ENCODE data around the gene SPDYE3.
A peak's percentile ranks its signal among the peaks of the same experiment; 100 is the strongest.
"Not testable (repeated sequence)": the region's sequence is repeated elsewhere in the genome, so short reads cannot be mapped to it uniquely, and the experiment has no call there.

Gene SPDYE3

DNA sequence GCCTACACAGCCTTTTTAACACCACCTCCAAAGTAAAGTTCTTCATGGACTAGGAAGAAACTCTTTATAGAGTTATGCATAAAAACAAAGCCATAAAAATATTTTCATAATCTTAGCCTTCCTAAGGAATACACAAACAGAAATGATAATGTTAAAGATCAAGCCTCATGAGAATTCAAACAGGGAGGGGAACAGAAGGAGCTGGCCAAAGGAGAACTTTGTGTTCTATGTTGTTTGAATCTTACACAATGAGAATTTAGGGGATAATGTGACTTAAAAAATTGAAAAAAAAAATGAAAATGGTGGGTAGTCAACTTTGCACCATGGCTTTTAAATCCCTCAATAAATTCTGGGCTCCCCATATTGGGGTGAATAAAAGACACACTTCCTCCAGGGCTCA lies 41.3 kb downstream of the SPDYE3 start:
- no peak for DNase-seq

DNA sequence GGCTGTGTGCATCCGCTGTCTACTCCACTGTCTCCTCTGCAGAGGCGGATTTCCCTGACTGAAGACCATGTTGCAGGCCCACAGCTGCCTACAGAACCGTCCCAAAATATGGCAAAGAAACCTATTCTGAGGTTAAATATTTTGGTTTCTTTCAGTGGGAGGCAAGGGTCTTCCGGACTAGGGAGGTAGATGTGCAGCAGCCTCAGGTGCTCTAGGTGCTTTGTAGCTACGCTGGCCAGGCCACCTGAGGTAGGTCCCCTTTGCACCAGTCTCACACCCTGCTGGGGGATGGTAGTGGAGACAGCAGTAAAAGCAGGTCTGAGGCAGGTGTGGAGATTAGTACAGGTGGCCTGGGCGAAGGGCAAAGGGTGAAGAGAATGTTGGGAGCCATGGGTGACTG lies 42.3 kb downstream of the SPDYE3 start:
- no peak for DNase-seq

DNA sequence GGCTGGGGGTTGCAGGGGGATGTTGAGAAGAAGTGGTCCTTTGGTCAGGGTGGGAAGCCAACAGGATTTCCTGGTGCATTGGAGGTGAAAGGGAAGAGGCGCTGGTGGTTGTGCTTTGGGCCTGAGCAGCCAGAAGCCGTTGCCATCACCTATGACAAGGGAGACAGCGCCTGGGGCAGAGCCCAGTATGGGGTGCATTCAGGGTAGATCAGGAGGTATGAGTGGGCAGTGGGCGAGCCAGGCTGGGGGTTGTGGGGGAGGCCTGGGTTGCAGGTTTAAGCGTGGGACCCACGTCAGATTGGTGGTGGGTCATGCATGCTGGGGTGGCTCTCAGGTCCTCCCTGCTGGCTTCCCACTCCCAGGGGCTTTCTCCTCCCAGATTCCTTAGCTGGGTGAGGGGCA lies 44.2 kb downstream of the SPDYE3 start:
- no peak for DNase-seq

DNA sequence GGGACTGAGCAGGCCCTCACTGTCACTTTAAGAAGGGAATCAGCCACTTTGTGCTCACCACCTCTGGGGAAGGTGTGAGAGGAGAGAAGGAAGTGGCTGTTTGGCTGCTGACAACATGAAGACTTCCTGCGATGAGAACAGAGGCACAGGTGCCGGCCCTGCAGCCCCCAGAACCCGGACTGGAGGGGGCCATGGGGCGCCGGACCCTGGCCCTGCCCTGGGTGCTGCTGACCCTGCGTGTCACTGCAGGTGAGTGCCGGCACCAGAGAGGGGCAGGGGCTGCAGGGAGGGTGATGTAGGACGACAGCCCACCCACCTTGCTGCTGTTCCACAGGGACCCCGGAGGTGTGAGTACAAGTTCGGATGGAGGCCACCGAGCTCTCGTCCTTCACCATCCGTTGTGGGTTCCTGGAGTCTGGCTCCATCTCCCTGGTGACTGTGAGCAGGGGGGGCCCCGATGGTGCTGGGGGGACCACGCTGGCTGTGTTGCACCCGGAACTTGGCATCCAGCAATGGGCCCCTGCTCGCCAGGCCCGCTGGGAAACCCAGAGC lies 44.8 kb downstream of the SPDYE3 start:
- DNase-seq, result not testable (repeated sequence)

DNA sequence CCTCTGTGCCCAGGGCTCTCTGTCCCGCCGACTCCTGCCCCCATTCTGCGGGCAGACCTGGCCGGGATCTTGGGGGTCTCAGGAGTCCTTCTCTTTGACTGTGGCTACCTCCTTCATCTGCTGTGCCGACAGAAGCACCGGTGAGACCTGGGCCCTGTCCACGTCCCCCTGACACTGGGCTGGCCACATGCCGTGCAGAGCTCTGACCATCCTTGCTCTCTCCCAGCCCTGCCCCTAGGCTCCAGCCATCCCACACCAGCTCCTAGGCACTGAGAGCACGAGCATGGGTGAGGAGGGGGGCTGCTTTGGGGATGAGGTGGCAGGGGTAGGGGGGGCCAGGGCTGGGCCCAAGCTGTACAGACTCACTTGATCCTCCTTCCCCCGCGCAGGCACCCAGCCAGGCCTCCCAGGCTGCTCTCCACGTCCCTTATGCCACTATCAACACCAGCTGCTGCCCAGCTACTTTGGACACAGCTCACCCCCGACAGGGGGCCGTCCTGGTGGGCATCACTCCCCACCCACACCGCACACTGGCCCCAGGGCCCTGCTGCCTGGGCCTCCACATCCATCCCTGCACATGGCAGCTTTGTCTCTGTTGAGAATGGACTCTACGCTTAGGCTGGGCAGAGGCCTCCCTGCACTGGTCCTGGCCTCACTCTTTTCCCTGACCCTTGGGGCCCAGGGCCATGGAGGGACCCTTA lies 45.6 kb downstream of the SPDYE3 start:
- DNase-seq, result no peak

DNA sequence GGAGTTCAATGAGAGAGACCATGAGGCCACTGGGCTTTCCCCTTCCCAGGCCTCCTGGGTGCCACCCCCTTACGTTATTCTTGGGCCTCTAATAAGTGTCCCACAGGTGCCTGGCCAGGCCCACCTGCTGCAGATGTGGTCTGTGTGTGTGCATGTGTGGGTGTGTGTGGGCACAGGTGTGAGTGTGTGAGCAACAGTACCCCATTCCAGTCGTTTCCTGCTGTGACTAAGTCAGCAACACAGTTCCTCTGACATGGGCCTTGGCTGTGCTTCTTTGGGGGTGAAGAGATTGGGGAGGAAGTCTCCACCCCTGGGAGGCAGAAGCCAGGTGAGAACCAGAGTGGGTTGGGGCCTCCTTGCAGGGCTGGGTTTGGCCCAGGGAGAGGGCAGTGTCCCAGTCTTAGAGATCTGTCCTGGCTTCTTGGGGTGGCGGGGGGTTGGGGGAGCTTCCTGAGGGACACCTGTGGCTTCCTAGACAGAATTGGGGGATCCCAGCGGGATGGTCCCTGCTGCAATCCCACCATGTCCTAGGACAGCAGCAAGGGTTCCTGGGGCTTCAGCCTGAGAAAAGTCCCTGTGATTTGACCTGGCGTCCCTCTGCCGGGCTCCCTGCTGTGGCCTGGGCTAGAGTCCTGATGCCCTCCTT lies 46.3 kb downstream of the SPDYE3 start:
- DNase-seq, result no peak

DNA sequence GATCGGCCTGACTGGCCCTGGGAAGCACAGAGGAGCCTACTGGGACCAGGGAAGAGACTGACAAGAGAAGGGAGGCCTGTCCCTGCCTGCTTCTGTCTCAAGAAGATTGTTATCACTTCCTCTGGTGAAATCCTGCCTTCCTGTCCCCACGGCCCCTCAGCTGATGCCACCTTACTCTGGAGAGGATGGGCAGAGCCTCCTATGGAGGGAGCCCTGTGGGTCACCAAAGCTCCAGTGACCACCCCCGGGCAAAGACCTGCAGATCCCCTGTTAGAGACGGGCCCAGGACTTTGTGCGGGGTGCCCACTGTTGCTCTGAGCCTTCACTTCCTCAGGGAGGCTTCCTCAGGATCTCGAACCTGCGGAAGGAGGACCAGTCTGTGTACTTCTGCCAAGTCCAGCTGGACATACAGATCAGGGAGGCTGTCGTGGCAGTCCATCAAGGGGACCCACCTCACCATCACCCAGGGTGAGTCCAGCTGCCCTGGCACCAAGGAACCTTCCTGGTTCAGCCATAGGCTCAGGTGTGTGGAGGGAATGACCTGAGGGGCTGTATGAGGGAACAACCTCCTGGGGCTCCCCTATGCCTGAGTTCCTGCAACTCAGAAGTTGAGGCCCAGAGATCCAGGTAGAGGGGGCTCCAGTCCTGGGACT lies 49.0 kb downstream of the SPDYE3 start:
- no peak for DNase-seq

DNA sequence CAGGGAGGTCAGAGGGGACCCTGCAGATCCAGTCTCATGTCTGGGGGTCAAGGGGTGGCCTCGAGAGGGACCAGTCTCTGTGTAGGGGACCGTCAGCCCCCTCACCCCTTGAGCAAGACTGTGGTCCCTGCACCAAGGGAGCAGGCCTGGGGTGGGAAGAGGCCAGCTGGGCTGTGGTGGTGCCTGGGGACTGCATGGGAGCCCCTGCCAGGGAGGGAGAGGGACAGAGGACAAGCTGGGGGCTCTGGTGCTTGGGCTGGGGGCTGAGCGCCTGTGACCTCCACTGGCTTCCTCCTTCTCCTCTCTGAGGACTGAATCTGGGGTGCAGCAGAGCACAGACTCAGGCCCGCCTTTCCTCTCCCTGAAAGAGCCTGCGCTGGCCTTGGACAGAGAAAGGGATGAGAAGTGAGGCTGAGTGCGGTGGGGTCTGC lies 49.6 kb downstream of the SPDYE3 start:
- no peak for DNase-seq

DNA sequence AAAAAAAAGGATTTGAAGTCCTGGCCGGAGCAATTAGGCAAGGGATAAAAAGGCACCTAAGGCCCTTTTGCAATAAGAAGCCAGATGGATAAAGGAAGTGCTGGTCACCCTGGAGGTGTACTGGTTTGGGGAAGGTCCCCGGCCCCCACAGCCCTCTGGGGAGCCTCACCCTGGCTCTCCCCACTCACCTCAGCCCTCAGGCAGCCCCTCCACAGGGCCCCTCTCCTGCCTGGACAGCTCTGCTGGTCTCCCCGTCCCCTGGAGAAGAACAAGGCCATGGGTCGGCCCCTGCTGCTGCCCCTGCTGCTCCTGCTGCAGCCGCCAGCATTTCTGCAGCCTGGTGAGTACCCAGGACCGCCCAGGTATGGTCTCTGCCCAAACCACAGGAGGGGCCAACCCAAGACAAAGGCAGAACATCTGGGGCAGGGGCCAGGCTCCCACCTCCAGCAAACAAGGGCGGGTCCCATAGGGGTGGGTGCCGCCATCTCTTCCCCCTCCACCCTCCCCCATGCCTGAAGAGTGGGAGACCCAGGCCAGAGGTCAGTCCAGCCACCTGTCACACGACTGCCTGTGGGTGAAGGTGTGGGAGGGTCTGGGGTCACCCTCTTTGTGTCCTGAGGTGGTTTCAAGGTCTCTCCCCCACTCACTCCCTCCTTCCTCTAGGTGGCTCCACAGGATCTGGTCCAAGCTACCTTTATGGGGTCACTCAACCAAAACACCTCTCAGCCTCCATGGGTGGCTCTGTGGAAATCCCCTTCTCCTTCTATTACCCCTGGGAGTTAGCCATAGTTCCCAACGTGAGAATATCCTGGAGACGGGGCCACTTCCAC lies 50.7 kb downstream of the SPDYE3 start, which contains the start of gene PILRB:
PILRB (plus strand) TSS at position 91 of the 830 bp plus-strand sequence; CDS start at position 277, 186 bp downstream.
- no peak for DNase-seq

DNA sequence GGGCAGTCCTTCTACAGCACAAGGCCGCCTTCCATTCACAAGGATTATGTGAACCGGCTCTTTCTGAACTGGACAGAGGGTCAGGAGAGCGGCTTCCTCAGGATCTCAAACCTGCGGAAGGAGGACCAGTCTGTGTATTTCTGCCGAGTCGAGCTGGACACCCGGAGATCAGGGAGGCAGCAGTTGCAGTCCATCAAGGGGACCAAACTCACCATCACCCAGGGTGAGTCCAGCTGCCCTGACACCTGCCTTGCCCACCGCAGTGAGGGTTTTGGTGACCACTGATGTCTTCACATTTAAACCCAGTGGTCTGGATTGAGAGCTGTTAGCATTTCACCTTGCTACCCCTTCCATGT lies 51.3 kb downstream of the SPDYE3 start:
- DNase-seq, result no peak

DNA sequence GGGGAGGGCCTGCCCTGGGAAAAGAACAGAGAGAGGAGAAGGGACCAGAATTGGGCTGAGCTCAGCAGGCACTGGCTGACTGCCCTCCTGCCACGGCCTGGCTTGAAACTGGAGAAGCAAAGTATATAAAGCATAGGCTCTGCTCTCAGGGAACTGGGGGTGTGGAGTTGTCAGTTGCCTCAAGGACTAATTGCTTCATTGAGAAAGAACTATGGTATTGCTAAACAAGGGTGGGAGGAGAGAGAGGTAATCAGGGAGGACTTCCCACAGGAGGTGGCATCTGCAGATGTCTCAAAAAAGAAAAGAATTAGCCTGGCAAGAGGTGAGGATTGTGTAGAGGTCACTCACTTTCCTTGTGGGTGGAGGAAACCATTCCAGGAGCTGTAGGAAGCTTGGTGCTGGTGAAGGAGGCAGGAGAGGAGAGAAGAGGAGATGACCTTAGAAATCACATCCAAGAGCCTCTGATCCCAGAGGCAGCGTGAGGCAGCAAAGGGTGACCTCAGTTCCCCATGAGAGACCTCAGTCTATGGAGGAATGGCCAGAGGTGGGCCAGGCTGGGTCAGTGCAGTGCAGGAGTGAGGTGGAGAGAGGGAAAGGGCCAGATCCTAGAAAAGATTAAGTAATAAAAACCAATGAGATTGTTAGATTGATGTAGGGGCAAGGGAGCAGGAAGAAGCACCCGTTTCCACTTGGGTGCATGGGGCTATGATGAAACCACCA lies 52.8 kb downstream of the SPDYE3 start:
- no peak for DNase-seq

DNA sequence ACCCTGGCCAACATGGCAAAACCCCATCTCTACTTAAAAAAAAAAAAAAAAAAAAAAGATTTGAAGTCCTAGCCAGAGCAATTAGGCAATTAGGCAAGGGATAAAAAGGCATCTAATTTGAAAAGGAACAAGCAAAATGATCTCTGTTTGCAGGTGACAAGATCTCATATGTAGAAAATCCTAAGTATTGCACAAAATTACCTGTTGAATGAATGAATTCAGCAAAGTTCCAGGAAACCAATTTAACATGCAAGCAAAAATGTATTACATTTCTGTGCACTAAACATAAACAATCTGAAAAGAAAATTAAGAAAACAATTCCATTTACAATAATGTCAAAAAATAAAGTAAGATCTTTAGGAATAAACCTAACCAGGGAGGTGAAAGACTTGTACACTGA lies 55.6 kb downstream of the SPDYE3 start:
- DNase-seq, result no peak

DNA sequence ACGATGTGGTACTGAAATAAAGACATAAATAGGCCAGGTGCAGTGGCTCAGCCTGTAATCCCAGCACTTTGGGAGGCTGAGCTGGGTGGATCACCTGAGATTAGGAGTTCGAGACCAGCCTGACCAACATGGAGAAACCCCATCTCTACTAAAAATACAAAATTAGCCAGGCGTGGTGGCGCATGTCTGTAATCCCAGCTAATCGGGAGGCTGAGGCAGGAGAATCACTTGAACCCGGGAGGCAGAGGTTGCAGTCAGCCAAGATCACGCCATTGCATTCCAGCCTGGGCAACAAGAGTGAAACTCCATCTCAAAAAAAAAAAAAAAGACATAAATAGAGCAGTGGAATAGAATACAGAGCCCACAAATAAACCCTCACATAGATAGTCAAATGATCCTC lies 56.3 kb downstream of the SPDYE3 start:
- DNase-seq, result not testable (repeated sequence)

DNA sequence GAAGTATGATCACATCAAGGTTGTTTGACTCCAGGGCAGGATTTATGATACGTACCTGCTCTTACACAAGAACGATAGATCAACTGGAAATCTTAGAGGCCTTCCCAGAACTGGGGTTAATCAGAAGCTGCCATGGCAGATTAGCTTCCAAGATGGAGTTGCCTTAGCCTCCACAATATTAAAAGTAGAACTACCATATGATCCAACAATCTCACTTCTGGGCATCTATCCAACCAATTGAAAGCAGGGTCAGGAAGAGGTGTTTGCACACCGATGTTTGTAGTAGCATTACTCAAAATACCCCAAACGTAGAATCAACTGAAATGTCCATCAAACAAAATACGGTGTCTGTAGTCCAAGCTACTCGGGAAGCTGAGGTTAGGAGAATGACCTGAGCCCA lies 57.0 kb downstream of the SPDYE3 start:
- no peak for DNase-seq

DNA sequence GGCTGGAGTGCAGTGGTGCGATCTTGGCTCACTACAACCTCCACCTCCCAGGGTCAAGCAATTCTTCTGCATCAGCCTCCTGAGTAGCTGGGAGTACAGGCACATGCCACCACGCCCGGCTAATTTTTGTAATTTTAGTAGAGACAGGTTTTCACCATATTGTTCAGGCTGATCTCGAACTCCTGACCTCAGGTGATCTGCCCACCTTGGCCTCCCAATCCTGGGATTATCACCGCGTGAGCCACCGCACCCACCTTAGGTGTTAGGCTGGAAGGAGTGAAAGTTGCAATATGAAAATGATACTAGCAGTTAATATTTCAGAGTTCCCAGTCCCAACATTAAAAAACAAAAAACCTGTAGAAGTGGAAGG lies 58.5 kb downstream of the SPDYE3 start:
- DNase-seq, result not testable (repeated sequence)

DNA sequence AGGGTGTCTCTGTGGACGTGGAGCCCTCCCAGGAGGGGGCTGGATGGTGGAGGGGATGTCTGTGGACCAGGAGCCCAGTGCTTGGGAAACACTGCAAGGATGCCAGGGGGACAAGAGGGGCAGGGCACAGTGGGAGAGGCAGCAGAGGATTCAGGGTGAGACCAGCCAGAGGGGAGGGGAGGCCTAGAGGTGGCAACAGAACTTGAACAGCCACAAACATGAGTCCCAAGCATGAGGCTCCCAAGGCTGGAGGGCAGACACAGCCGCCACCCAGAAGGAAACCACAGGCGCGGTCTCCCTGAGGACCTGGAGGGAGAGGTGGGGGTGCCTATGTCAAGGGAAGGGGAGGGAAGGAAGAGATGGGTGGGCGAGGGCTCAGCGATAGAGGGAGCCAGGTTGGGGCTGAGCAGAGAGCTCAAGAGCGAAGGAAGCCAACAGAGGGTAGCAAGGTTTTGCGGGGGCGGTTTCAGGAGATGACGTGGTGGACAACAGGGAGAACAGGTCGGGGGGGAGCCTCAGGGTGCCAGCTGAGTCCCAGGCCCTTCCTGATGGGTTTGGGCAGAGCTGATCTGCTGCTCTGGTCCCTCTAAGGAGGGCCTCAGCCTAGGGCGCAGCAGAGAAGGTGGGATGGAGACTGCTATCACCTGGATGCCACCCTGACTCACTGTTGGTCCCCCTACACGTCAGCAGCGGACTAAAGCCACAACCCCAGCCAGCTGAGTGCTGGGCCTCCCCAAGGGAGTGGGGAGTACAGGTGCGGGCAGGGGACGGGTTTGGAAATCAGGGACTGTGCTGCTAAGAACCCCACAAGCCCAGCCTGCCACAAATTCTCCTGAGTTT lies 59.1 kb downstream of the SPDYE3 start:
- DNase-seq, result no peak

DNA sequence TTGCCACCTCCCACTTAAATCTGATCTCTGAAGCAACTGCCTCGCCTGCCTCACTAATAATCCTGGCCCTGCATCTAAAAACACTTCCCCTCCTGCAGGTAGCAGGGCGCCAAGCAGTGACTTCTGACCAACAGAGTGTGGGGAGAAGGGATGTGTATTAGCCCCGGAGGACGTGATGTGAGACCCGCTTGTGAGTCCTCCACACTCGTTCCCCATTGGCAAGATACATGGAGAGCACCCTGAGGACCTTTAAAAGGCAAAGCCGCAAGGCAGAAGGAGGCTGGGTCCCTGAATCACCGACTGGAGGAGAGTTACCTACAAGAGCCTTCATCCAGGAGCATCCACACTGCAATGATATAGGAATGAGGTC lies 59.7 kb downstream of the SPDYE3 start:
- DNase-seq, result no peak

DNA sequence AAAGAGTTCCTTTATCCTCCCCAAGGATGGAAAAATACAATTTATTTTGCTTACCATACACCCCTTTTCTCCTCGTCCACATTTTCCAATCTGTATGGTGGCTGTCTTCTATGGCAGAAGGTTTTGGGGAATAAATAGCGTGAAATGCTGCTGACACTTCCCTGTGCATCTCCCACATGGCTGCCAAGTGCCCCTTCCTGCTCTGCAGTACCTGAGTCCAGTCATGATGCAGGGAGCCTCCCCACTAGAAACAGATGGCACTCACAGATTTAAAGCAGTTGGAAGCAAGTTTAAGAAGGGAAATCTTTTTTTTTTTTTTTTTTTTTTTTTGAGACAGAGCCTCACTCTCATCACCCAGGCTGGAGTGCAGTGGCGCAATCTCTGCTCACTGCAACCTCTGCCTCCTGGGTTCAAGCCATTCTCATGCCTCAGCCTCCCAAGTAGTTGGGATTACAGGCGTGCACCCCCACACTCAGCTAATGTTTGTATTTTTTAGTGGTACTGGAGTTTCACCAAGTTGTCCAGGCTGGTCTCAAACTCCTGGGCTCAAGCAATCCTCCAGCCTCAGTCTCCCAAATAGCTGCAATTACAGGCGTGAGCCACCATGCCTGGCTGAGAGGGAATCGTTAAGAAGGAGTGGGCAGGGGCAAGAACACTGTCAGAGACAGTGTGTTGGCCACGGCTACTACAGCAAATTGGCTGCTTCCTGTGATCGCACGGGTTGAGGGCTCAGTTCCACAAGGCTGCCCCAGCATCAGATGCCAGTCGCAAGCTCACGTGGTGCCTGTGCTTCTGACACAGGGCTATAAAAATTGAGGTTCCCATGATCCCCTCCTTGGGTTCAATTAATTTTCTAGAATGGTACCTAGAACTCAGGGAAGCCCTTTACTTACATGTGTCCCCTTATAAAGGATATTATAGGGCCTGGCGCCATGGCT lies 60.4 kb downstream of the SPDYE3 start:
- DNase-seq, result peak in 1 of 56 donors; percentile 8

DNA sequence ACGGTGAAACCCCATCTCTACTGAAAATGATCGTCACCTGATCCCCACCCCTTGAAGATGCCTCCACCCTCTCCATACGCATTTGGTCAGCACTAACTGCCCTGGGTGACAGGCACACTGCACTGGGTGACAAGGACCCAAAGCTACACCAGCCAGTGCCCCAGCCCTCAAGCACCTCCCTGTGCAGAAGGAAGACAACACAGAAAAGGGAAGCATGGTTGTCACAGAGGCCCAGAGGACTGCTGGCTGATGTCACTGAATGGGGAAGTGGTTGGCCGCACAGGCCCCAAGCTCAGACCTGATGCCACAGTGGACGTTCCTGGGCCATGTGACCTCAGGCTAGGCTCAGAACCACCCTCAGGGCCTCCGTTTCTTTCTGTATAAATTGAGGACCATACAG lies 61.6 kb downstream of the SPDYE3 start:
- peak in 31 of 56 donors; percentile 5 to 64 (median 25) for DNase-seq

Measured in nucleus accumbens (tissue), 56 donors.